ENCODE data around the gene PRDM15.

- TF ChIP-seq POLR2A (IDR thresholded peaks at IDR 0.05; ENCODE audit: low read depth, low read length) (no peak), POU2F2 (IDR thresholded peaks at IDR 0.05; ENCODE audit: low read depth, low read length) (no peak), TAF1 (IDR thresholded peaks at IDR 0.05; ENCODE audit: low read depth, low read length) (no peak), POLR2AphosphoS5 (IDR thresholded peaks at IDR 0.05; ENCODE audit: low read depth, low read length) (no peak), PAX5 (IDR thresholded peaks at IDR 0.05; ENCODE audit: insufficient read depth, low read length, severe bottlenecking) (no peak), SPI1 (IDR thresholded peaks at IDR 0.05; ENCODE audit: low read depth, low read length) (no peak)
Observed at GRCh38 chr21:41813226-41813625, 65.9 kb downstream of the PRDM15 start.

All from GM12891 (cell line).